Fibroblast of lung (primary cell): ENCODE data around the gene DCTN4.

Experiments
- CTCF ChIP-seq, 2 donors: IDR thresholded peaks in 1 of 2; conservative IDR thresholded peaks in 1 of 2; 1 replicate in 1 of 2; 2 replicates in 1 of 2; pipeline ENCODE4 v1.5.1; 2011 to 2012; ENCODE audit warnings: low read length in 2 of 2, control low read depth in 1 of 2, inconsistent platforms in 1 of 2, low read depth in 1 of 2, mild to moderate bottlenecking in 1 of 2
- EZH2 ChIP-seq: IDR thresholded peaks from 2 replicates; pipeline ENCODE4 v1.5.1; 2012; ENCODE audit warnings: low read length, control low read depth, mild to moderate bottlenecking; ENCODE audit errors: missing control alignments

GRCh38 chr5:150765799-150766169 lies 7.0 kb upstream of the DCTN4 start:
- TF ChIP-seq CTCF (conservative IDR thresholded peaks at IDR 0.05 in 1 of 2, IDR thresholded peaks at IDR 0.05 in 1 of 2; ENCODE audit: low read depth in 1 of 2, low read length in 2 of 2), result no peak
- no peak for TF ChIP-seq EZH2
